SU-DHL-6 (cell line): Measurements from ENCODE around the gene UCHL3.

Experiments used
- H2AFZ ChIP-seq: fragments of 200-600 bp; sonication (generic); 2 replicates; pipeline ENCODE4 v1.6.1; 2014; ENCODE audit warnings: low read depth, mild to moderate bottlenecking, moderate library complexity, mixed read lengths, antibody characterized with exemption, low read length; ENCODE audit not compliant: severe bottlenecking
- H3F3A ChIP-seq: fragments of 200-600 bp; shearing (Covaris generic); 2 replicates; pipeline ENCODE4 v1.6.0; 2016; ENCODE audit warnings: antibody characterized with exemption, mild to moderate bottlenecking; ENCODE audit not compliant: insufficient read depth
- H3K27ac ChIP-seq: fragments of 200-600 bp; sonication (generic); 2 replicates; pipeline ENCODE4 v1.5.1; 2016; ENCODE audit warnings: low read depth, mild to moderate bottlenecking, low read length, moderate library complexity, mixed read lengths
- H3K27me3 ChIP-seq: fragments of 200-600 bp; sonication (generic), shearing (Covaris generic); 2 replicates; pipeline ENCODE4 v1.6.0; 2014; ENCODE audit warnings: mild to moderate bottlenecking, low read length
- H3K36me3 ChIP-seq: fragments of 200-600 bp; sonication (generic); 2 replicates; pipeline ENCODE4 v1.6.1; 2014; ENCODE audit warnings: mild to moderate bottlenecking, low read length, mixed read lengths
- H3K4me2 ChIP-seq: fragments of 300-600, 200-600 bp; shearing (Covaris generic), sonication (generic); 2 replicates; pipeline ENCODE4 v1.6.0; 2014; ENCODE audit warnings: low read length, low read depth, mild to moderate bottlenecking; ENCODE audit not compliant: poor library complexity, severe bottlenecking
- H3K4me3 ChIP-seq: fragments of 200-600 bp; sonication (generic); 2 replicates; pipeline ENCODE4 v1.5.1; 2014; ENCODE audit warnings: antibody characterized with exemption, low read length, mild to moderate bottlenecking, mixed read lengths; ENCODE audit not compliant: insufficient read depth, poor library complexity, severe bottlenecking
- H3K79me2 ChIP-seq: fragments of 200-600 bp; sonication (generic); 2 replicates; pipeline ENCODE4 v1.6.1; 2014; ENCODE audit warnings: mild to moderate bottlenecking, low read length, moderate library complexity; ENCODE audit not compliant: insufficient read depth
- H3K9ac ChIP-seq: fragments of 200-600 bp; sonication (generic); 2 replicates; pipeline ENCODE4 v1.7.0; 2014; ENCODE audit warnings: mild to moderate bottlenecking, low read length
- H3K9me2 ChIP-seq: fragments of 200-600 bp; sonication (generic); replicated peaks from 2 replicates; pipeline ENCODE4 v1.6.1; 2014; ENCODE audit warnings: low read length; ENCODE audit not compliant: insufficient read depth
- H3K9me3 ChIP-seq: fragments of 200-600 bp; sonication (generic); 2 replicates; pipeline ENCODE4 v1.6.1; 2014; ENCODE audit warnings: low read length, mixed read lengths; ENCODE audit not compliant: insufficient read depth
- H4K20me1 ChIP-seq: fragments of 200-600 bp; sonication (generic); 2 replicates; pipeline ENCODE4 v1.6.1; 2014; ENCODE audit warnings: low read depth, mild to moderate bottlenecking, antibody characterized with exemption, low read length, moderate library complexity, mixed read lengths
- EZH2phosphoT487 ChIP-seq: fragments of 200-600 bp; sonication (generic), shearing (Covaris generic); conservative IDR thresholded peaks from 2 replicates; pipeline ENCODE4 v1.6.1; 2018; ENCODE audit warnings: mild to moderate bottlenecking, antibody characterized with exemption, low read length, moderate library complexity, mixed read lengths
- TF ChIP-seq, protein P1 (sequence below): fragments of 200-600 bp; sonication (generic); IDR thresholded peaks from one replicate; pipeline ENCODE4 v1.5.1; 2017; ENCODE audit warnings: antibody characterized with exemption, mild to moderate bottlenecking, low read length, moderate library complexity; ENCODE audit not compliant: insufficient read depth, poor library complexity, severe bottlenecking

Gene UCHL3

DNA sequence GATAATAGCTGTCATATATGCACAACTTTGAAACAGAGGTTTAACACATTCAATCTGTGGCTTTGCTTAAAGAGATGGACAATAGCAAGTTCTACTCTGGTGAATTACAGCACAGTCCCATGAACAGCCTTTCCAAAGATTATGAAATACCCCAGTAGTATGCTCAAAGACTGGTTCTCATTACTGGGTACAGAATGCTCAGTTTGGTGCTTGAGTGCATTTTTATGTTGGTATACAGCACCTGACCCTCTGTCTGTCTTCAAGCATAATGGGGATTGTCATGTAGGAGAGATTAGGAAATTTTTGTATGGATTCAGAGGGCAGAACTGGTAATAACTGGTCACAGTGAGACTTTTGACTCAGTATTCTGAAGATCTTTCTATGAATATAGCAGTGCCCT lies 94.1 kb downstream of the UCHL3 start:
- Histone ChIP-seq H3K9me3 (no peaks in the 10 kb centered on the region), H3K36me3 (peaks cover 32% of the 10 kb centered on the region), H3K79me2 (peaks cover 98% of the 10 kb centered on the region), H4K20me1 (peaks cover 11% of the 10 kb centered on the region; the same call in 1 of the 2 replicates), H3K9me2 (no peaks in the 10 kb centered on the region), H3K9ac (no peak overlapping the region), H3K4me3 (no peak overlapping the region), H3K27ac (peak overlapping the region; percentile 37), H3K27me3 (no peaks in the 10 kb centered on the region), H3F3A (peaks cover 32% of the 10 kb centered on the region), H3K4me2 (no peak overlapping the region), H2AFZ (no peak overlapping the region)
- no peak for TF ChIP-seq EZH2phosphoT487
- TF ChIP-seq, protein P1, sequence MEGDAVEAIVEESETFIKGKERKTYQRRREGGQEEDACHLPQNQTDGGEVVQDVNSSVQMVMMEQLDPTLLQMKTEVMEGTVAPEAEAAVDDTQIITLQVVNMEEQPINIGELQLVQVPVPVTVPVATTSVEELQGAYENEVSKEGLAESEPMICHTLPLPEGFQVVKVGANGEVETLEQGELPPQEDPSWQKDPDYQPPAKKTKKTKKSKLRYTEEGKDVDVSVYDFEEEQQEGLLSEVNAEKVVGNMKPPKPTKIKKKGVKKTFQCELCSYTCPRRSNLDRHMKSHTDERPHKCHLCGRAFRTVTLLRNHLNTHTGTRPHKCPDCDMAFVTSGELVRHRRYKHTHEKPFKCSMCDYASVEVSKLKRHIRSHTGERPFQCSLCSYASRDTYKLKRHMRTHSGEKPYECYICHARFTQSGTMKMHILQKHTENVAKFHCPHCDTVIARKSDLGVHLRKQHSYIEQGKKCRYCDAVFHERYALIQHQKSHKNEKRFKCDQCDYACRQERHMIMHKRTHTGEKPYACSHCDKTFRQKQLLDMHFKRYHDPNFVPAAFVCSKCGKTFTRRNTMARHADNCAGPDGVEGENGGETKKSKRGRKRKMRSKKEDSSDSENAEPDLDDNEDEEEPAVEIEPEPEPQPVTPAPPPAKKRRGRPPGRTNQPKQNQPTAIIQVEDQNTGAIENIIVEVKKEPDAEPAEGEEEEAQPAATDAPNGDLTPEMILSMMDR: no peak

DNA sequence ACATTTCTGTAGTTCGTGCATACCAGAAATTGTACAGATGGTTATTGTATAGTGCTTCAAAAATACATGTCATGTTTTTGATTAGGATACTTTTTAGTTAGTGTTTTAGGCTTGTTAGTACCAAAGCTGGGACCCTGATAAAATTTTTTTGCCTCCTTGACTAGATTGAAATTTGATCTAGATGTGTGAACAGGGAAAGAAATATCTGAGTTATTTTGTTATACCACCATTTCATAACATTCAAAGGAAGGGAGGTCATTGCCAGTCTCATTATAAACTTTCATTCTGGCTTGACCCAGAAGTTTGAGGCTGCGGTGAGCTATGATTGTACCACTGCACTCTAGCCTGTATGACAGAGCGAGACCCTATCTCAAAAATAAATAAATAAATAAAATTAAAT lies 95.5 kb downstream of the UCHL3 start:
- Histone ChIP-seq H3K79me2 (peaks cover 98% of the 10 kb centered on the region), H3F3A (peaks cover 32% of the 10 kb centered on the region), H3K4me2 (no peak overlapping the region), H3K9ac (no peak overlapping the region), H4K20me1 (peaks cover 5% of the 10 kb centered on the region; the same call in 1 of the 2 replicates), H2AFZ (no peak overlapping the region), H3K9me3 (no peaks in the 10 kb centered on the region), H3K27me3 (no peaks in the 10 kb centered on the region), H3K4me3 (no peak overlapping the region), H3K36me3 (peaks cover 28% of the 10 kb centered on the region), H3K27ac (peak overlapping the region; percentile 99), H3K9me2 (no peaks in the 10 kb centered on the region)
- TF ChIP-seq, protein P1: no peak
- no peak for TF ChIP-seq EZH2phosphoT487

DNA sequence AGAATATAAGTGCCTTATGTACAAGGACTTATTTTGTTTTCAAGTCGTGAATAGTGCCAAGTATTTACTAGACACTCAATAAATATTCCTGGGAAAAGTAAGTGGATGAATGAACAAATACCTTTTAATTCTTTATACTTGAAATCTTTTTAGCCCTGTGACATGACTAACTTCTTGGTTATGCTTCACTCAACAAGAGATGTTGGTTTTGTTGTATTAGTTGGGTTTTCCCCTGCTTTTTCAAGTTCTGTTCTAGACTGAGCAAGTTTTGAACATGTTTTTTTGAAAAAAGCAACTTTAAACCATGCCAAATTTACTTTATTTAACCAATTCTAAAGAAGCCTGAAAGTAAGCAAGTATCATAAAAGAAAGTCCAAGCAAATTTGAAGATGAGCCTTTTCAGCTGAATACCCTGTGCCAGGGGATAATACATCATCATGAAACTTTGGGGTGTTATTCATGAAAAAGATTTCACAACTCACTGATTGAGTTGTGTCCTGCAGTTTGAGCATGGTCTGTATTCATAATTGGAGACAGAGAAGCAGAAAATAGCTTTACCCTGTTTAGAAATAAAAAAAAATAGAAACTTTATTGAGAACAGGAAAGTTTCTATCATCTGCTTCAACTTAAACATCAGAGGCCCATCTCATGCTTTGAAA lies 97.7 kb downstream of the UCHL3 start:
- H3K9me3 ChIP-seq: no peaks in the 10 kb centered on the region
- no peaks in the 10 kb centered on the region for H4K20me1 ChIP-seq
- H3K27ac ChIP-seq: peak overlapping the region; percentile 99
- TF ChIP-seq, protein P1: no peak
- TF ChIP-seq EZH2phosphoT487: no peak
- peaks cover 98% of the 10 kb centered on the region for H3K79me2 ChIP-seq
- H2AFZ ChIP-seq: no peak overlapping the region
- H3K4me3 ChIP-seq: peak overlapping the region; percentile 34
- H3K4me2 ChIP-seq: peak overlapping the region; percentile 94
- peak overlapping the region; percentile 47 for H3K9ac ChIP-seq
- H3K27me3 ChIP-seq: no peaks in the 10 kb centered on the region
- peaks cover 25% of the 10 kb centered on the region for H3K36me3 ChIP-seq
- H3K9me2 ChIP-seq: no peaks in the 10 kb centered on the region
- peaks cover 32% of the 10 kb centered on the region for H3F3A ChIP-seq
